Adrenal gland (tissue), 5 donors: Measurements from ENCODE around the gene MADCAM1.

Source experiments
- CTCF ChIP-seq, 6 experiments: fragments of 450-650 bp in 4 of 6; fragments of 200-600 bp in 2 of 6; sonication (generic) in 1 of 6; IDR thresholded peaks; 1 replicate in 5 of 6; 2 replicates in 1 of 6; pipeline versions ENCODE4 v1.5.1 to v1.8.0; 2016 to 2021; ENCODE audit warnings: antibody characterized with exemption in 6 of 6, mild to moderate bottlenecking in 2 of 6, moderate library complexity in 1 of 6
- POLR2A ChIP-seq, 2 donors: fragments of 450-650 bp; IDR thresholded peaks; one replicate each; pipeline ENCODE4 v1.6.1; 2017; ENCODE audit warnings: antibody characterized with exemption in 2 of 2, mild to moderate bottlenecking in 2 of 2, moderate library complexity in 1 of 2
- donor health status: DM: no; HTN: no; CAD: no.

GRCh38 chr19:536881-537404 lies 40.7 kb downstream of the MADCAM1 start:
- TF ChIP-seq CTCF (IDR thresholded peaks at IDR 0.05): no peak
- TF ChIP-seq POLR2A (IDR thresholded peaks at IDR 0.05): no peak
